G401.6 (cell line): ENCODE measurements around the gene SHQ1.
"Not testable (repeated sequence)": the region's sequence is repeated elsewhere in the genome, so short reads cannot be mapped to it uniquely, and the experiment has no call there.

Experiments
- FAIRE-seq: peaks from 2 replicates; lab custom pipeline; 2012; peaks lifted over from hg19 to GRCh38; lab: Jason Lieb, UNC

SHQ1 gene

DNA sequence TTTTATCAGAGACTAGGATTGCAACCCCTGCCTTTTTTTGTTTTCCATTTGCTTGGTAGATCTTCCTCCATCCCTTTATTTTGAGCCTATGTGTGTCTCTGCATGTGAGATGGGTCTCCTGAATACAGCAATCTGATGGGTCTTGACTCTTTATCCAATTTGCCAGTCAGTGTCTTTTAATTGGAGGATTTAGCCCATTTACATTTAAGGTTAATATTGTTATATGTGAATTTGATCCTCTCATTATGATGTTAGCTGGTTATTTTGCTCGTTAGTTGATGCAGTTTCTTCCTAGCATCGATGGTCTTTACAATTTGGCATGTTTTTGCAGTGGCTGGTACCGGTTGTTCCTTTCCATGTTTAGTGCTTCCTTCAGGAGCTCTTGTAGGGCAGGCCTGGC lies 134.1 kb downstream of the SHQ1 start:
- FAIRE-seq, result not testable (repeated sequence)

DNA sequence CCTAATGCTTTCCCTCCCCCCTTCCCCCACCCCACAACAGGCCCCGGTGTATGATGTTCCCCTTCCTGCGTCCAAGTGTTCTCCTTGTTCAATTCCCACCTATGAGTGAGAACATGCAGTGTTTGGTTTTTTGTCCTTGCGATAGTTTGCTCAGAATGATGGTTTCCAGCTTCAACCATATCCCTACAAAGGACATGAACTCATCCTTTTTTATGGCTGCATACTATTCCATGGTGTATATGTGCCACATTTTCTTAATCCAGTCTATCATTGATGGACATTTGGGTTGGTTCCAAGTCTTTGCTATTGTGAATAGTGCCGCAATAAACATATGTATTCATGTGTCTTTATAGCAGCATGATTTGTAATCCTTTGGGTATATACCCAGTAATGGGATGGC lies 137.8 kb downstream of the SHQ1 start:
- not testable (repeated sequence) for FAIRE-seq

DNA sequence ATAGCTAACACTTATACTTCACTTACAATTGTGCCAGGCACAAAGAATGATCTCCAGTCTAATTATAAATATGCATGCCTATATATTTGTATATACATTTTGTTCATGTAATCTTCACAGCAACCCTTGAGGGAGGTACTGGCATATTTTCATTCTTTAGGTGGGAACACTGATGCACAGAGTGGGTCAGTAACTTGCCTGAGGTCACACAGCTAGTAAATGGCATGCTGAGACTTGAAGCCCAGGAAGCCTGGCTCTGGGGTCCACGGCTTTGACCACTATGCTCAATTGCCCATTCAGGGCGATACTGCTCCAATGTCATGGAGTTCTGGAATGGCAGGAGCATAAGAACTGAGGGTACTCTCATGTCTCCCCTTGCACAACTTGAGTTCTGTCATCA lies 139.8 kb downstream of the SHQ1 start:
- FAIRE-seq, result no peak

DNA sequence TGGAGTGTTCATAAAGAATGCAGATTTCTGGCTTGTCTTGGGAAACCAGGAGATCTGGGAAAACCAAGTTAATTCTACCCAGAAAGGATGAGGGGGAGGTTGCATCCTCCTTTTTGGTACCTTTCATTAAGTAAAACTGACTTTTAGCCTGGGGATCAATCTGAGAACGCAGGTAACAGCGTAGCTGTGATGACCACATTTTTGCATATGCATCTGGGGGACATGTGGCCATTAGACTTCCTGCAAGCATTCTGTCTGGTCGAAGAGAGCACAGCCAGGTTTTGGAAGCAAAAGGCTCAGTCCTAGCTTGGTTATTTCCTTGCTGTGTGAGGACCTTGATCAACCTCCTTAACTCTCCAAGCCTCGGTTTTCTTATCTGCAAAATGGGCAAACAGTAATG lies 145.2 kb downstream of the SHQ1 start:
- no peak for FAIRE-seq

DNA sequence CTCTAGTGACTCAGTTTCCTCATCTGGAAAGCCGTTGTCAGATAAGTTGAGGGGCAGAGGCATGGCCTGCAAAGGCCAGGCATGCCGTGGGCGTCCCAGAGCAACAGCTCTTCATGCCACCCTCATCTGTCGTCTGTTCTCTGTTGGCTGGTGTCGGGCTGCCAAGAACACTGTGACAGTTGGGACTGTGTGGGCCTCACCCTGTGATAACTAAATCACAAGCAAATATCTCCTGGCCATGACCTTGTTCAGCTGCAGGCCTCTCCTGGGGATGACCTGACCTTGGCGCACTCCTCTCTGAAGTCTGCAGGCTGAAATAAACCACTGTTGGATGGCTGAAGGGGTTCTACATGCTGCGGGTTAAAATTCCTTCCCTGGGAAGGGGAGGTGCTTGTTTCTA lies 145.9 kb downstream of the SHQ1 start:
- no peak for FAIRE-seq

DNA sequence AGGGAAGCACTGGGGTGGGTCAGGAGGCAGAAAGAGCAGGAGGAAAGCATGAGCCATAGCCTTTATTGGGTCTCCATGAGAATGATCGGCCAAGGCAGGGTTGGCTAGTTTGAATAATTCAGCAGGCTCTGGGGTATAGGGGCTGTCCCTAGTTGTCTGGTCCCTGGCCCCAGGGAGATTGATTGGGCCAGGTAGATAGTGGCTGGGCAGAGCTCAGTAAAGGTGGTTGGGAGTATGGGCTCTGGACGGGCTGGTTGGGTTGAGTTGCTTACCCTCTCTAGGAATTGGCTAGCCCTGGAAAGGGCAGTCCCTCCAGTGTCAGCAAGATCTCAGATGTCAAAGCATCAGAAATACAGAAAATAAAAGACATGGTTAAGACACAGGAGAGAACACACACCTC lies 148.1 kb downstream of the SHQ1 start:
- no peak for FAIRE-seq

DNA sequence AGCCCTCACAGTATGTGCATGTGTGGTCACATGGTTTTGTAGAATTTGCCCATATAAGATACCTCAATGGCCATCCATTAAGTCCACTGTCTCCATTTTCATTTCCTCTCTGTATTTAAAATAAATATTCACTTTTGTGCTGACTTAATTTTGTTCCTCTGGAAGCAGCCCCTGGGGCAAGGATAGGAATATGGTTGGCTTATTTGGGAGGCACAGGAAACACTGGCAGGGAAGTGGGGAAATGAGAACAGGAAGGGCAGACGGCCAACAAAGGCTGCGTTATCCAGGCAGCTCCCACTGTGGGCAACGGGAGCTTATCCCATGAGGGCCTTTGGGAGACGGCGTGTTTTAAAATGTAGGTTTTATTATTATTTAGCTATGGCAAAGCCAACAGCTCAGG lies 148.6 kb downstream of the SHQ1 start:
- no peak for FAIRE-seq
